Measurements from ENCODE around the gene MAPKAPK2. TPM values are rescaled to one million over a fixed set of nuclear protein-coding genes. Genes with fewer than 3 reads are reported as not detected.

The MAPKAPK2 gene
- total RNA-seq, 1 experiment from 2014 or later: 72.4 TPM

DNA sequence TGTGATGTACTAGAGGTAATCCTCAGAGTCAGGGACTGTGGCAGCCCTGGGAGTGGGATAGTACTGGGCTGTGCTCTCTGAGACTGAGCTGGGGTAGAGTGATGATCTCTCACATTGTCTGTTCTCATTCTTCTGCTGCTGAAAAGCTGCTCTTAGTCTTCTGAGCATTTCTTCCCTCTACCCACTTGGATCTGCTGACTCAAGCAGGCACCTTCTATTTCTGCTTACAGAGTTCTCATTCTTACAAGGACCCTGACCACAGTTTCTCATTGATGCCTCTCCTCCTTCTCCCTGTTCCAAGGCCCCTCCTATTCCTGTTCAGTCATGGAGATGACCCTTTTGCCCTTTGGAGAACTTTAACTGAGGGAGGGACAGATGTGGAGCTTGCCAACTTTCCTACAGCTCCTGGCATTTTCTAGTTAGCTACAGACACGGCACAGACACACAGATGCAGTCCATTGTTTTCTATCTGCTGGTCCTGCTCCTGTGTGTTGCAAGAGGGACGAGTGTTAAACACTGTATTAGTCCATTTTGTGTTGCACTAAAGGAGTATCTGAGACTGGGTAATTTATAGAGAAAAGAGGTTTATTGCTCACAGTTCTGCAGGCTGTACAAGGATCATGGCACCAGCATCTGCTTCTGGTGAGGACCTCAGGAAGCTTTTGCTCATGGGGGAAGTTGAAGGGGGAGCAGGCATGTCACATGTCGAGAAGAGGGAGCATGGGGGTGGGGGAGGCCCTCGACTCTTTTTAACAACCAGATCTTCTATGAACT lies 12.3 kb downstream of the MAPKAPK2 start:
- no peak overlapping the region for H3K27ac ChIP-seq (ENCODE audit: low read length)
- H3K4me3 ChIP-seq (ENCODE audit: low read depth in 2 of 2, low read length in 2 of 2): no peak overlapping the region
- in situ Hi-C loops (cut with HindIII; ENCODE audit: low pct_unique_long_range_greater_than_20kb, low sequenced_read_pairs) (no loop called here), intact Hi-C loops (cut with micrococcal nuclease; ENCODE audit: unreplicated experiment) (no loop called here)
- no peaks in the 10 kb centered on the region for H3K27me3 ChIP-seq (ENCODE audit: control insufficient read depth, insufficient read depth, low read length)
- no peaks in the 10 kb centered on the region for H3K36me3 ChIP-seq (ENCODE audit: control insufficient read depth, insufficient read depth, low read length)
- H3K9me3 ChIP-seq (ENCODE audit: control insufficient read depth, insufficient read depth, low read depth, low read length): no peaks in the 10 kb centered on the region
- ChIA-PET CTCF (interaction anchor here (0.6 kb wide), 1 partner anchor 22 kb away, joined by 3 read pairs; no protein-coding TSS in a partner anchor), POLR2A (interaction anchor here (0.7 kb wide), 1 partner anchor 9 kb away, joined by 9 read pairs; no protein-coding TSS in a partner anchor)
- no TSS peak for BruUV-seq (replicated peaks)
- ATAC-seq: no peak
- TF ChIP-seq TCF7L2 (IDR thresholded peaks at IDR 0.05; ENCODE audit: low read depth, low read length): no peak
- no peak for TF ChIP-seq CTCF (IDR thresholded peaks at IDR 0.05)
- no peak for TF ChIP-seq POLR2AphosphoS5 (IDR thresholded peaks at IDR 0.05; ENCODE audit: low read depth, low read length)
- TF ChIP-seq, protein P1, sequence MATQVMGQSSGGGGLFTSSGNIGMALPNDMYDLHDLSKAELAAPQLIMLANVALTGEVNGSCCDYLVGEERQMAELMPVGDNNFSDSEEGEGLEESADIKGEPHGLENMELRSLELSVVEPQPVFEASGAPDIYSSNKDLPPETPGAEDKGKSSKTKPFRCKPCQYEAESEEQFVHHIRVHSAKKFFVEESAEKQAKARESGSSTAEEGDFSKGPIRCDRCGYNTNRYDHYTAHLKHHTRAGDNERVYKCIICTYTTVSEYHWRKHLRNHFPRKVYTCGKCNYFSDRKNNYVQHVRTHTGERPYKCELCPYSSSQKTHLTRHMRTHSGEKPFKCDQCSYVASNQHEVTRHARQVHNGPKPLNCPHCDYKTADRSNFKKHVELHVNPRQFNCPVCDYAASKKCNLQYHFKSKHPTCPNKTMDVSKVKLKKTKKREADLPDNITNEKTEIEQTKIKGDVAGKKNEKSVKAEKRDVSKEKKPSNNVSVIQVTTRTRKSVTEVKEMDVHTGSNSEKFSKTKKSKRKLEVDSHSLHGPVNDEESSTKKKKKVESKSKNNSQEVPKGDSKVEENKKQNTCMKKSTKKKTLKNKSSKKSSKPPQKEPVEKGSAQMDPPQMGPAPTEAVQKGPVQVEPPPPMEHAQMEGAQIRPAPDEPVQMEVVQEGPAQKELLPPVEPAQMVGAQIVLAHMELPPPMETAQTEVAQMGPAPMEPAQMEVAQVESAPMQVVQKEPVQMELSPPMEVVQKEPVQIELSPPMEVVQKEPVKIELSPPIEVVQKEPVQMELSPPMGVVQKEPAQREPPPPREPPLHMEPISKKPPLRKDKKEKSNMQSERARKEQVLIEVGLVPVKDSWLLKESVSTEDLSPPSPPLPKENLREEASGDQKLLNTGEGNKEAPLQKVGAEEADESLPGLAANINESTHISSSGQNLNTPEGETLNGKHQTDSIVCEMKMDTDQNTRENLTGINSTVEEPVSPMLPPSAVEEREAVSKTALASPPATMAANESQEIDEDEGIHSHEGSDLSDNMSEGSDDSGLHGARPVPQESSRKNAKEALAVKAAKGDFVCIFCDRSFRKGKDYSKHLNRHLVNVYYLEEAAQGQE (IDR thresholded peaks at IDR 0.05; ENCODE audit: insufficient read depth in 1 of 2, low read depth in 2 of 2, low read length in 1 of 2): no peak
- no peak for TF ChIP-seq SIN3A (IDR thresholded peaks at IDR 0.05; ENCODE audit: borderline replicate concordance, insufficient read depth, low read depth, low read length)
- DNase-seq (ENCODE audit: low read depth, low spot score): no peak
- peaks cover 25% of the 10 kb centered on the region for H3K4me1 ChIP-seq (ENCODE audit: control insufficient read depth, insufficient read depth, low read length)

DNA sequence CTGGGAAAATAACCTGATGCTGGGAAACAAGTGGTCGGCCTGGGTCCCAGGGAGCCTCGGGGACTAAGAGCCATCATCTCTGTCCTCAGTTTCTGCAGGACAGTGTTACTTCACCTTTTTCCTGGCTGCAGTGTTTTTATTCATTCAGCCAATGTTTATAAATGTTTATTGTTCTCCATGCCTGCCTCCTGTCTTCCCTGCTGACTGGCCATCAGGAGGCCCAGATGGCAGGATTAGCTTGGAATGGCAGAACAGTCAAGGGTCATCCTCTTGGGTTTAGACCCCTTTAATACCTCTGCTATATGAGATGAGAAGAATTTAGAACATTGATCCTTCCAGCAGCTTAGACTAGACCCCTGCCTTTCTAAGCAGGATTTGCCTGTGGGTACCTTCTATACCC lies 13.3 kb downstream of the MAPKAPK2 start:
- in situ Hi-C loops (cut with HindIII; ENCODE audit: low pct_unique_long_range_greater_than_20kb, low sequenced_read_pairs) (no loop called here), intact Hi-C loops (cut with micrococcal nuclease; ENCODE audit: unreplicated experiment) (no loop called here)
- H3K4me3 ChIP-seq (ENCODE audit: low read depth in 2 of 2, low read length in 2 of 2): no peak overlapping the region
- no peaks in the 10 kb centered on the region for H3K9me3 ChIP-seq (ENCODE audit: control insufficient read depth, insufficient read depth, low read depth, low read length)
- ATAC-seq (no peak), DNase-seq (ENCODE audit: low read depth, low spot score) (no peak)
- CTCF ChIA-PET: no interaction called here
- no peak overlapping the region for H3K27ac ChIP-seq (ENCODE audit: low read length)
- no peaks in the 10 kb centered on the region for H3K36me3 ChIP-seq (ENCODE audit: control insufficient read depth, insufficient read depth, low read length)
- POLR2A ChIA-PET: no interaction called here
- no TSS peak for BruUV-seq (replicated peaks)
- TF ChIP-seq TCF7L2 (IDR thresholded peaks at IDR 0.05; ENCODE audit: low read depth, low read length): no peak
- TF ChIP-seq, protein P1 (IDR thresholded peaks at IDR 0.05; ENCODE audit: insufficient read depth in 1 of 2, low read depth in 2 of 2, low read length in 1 of 2): no peak
- peaks cover 18% of the 10 kb centered on the region; the same call in 1 of the 2 replicates for H3K4me1 ChIP-seq (ENCODE audit: control insufficient read depth, insufficient read depth, low read length)
- no peaks in the 10 kb centered on the region for H3K27me3 ChIP-seq (ENCODE audit: control insufficient read depth, insufficient read depth, low read length)
